Brain pericyte (primary cell): ENCODE data around the gene DOCK8.

Experiments used
- DNase-seq: peaks from one replicate; pipeline ENCODE4 v3.0.0-alpha.2; 2012; ENCODE audit warnings: low read depth, low spot score

DOCK8 gene

DNA sequence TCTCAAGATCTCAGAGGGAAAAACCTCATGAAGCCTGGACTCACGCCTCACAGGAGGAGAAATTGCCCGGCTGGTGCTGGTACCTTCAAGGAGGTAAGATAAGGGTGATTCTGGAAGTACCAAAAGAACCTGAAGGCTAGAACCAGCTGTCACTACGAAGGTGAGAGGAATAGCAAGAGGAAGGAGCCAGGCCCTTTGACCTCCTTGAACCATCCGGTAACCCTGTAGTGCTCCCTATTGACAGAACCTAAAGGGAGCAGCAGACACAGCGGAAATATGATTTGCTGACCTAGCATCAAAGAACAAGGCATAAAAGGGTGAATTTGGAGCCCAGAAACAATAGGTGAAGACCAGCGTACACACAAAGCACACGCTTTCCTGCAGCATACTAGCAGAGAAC is 92.2 kb downstream of the DOCK8 start:
- no peak for DNase-seq

- DNase-seq, result no peak
These were observed 97.2 kb downstream of the DOCK8 start for GRCh38 chr9:311841-312240.

GRCh38 chr9:312596-313320 is 98.1 kb downstream of the DOCK8 start:
- DNase-seq, result no peak

- no peak for DNase-seq
These were observed 101.8 kb downstream of the DOCK8 start for GRCh38 chr9:316382-316965.

DNA sequence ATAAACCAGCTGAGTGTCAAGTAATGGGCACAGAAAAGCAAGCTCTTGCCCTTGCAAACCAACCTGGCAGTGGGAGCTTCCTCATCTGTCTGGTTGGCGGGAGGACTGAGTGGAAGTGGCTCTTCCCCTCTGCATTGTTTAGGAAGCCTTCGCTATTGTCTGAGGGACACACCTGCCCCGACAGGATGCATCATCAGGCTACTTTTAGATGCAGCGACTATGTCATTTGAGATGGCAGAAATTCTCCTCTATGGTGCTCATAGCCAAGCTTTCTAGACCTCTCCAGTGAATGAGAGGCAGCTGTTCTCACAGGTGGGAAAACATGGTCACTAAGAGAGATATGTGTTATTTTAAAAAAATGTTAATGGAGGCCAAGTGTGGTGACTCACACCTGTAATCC is 104.0 kb downstream of the DOCK8 start:
- DNase-seq, result no peak

DNA sequence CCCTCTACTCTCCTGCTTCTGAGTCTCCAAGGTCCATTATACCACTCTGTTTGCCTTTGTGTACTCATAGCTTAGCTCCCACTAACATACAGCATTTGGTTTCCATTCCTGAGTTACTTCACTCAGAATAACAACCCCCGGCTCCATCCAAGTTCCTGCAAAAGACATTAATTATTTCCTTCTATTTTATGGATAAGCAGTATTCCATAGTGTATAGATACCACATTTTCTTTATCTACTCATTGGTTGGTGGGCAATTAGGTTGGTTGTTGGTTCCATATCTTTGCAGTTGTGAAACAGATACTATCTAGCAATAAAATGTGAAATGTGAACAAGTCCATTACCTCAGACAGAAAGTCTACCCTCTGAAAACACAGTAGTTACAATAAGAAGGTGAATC is 110.3 kb downstream of the DOCK8 start:
- DNase-seq, result no peak

GRCh38 chr9:326667-327066 is 112.0 kb downstream of the DOCK8 start:
- no peak for DNase-seq

DNA sequence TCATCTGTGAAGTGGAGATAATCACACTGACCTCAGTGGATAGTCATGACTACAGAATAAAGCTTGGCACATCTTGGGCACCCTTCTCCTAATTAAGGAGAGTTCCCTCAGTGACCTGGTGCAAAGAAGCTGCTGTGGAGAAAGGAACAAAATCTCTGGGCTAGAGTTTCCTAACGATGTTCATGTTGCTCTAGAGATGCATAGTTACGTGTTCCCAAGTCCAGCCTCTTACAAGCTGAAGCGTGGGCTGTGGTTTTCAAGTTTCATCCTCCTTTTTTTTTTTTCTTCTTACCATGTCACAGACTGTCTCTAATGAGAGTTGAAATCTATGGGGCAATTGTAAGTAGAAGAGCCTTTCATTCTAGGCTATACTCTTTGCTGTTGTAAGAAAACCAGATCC is 113.8 kb downstream of the DOCK8 start:
- DNase-seq, result no peak

- DNase-seq, result no peak
These were observed 116.5 kb downstream of the DOCK8 start for GRCh38 chr9:331197-331596.

DNA sequence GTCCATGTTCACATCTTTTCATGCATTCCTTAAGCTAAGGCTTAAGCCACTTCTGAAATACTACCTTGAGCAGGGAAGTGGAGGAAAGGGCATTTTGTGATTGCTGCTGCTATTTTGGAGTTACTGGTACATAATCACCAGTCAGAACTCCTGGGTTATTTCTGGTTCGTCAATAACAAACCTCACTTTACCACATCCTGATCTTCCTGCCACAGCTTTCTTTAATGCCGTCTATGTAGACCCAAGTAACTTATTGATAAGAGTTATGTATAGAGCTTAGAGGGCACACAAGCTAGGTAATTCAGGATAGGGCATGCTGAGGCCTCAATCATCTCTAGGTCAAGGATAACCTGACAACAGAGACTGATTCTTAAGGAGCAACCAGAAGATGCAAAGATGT is 120.7 kb downstream of the DOCK8 start:
- DNase-seq, result no peak

GRCh38 chr9:336039-336438 is 121.4 kb downstream of the DOCK8 start:
- DNase-seq, result no peak

DNA sequence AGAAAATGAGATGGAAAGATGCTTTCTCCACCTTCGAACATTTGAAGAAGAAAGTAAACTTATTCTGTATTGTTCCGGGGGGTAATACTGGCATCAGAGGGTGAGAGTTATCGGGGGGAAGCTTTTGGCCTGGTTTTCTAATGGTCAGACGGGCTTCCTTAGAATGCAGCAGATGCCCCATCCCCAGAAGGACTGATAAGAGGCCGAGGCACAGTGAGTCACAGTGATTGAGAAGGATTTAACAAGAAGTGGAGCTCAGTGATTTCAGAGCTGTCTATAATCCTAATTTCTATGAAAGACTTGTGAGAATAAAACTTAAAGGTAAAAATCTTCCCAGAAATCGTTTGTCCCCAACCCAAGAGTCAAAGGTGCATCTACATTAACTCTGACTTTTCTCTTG is 123.9 kb downstream of the DOCK8 start:
- DNase-seq, result no peak

- no peak for DNase-seq
These were observed 127.2 kb downstream of the DOCK8 start for GRCh38 chr9:341634-342421.

DNA sequence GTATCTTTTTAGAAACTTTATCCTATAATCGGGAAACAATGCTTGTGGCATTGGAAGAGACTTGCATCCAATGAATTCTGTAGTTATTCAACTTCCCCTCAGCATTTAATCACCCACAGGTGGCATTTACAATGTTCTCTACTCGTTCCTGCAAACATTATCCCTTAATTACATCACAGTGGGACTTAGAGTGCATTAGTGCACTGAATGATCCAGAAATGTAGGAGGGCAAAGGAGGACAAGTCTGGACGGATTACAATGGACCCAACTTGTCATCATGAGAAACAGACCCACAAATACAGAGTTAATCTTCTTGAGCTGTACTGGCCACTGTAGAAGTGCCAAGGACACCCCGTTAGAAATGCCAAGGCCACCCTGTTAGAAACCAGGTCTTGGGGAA is 129.1 kb downstream of the DOCK8 start:
- no peak for DNase-seq

DNA sequence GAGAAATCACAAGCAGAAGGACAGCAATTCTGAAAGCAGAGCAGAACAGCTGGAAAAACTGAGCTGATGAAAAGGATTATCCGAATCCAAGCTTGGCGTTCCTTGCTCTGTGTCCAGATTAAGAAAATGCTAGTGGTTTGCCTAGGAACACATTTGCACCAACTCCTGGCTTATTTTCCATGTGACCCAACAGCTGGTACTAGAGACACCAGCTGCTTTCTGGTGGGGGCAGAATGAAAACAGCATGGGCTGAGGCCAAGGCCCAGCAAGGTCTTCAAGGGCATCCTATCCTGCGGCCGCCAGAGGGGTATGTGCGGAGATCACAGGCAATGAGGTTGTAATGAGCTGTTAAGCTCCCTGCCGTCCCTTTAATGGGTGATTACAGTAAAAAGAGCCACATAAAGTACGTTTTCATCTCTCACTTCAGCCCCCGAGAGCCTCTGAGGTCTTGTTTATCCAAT is 131.5 kb downstream of the DOCK8 start:
- no peak for DNase-seq

DNA sequence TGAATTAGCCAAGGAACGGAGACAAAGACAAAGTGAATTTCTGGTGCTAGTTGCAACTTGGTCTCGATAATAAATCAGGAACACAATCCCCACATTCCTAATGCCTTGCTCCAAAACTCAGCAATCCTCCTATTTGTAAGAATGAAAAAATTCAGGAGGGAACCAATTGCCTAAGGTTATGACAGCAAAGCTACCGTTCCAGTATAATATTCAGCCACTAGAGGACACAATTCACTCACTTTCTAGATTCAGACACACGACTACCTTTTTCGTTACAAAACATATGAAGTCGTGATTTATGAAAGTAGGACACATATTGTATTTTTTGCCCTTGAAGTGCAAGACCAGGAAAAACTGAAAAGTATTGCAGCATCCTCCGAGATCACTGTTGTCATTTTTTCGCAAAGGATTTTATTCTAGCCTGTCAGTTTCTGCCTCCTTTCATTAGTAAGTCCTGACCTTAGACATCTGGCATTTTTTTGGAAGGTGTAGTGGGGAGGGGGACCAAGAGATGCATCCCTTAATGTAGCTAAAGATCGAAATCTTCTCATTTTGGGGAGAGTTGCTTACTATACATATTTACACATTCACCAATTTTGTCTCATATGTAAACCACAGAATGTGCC is 133.1 kb downstream of the DOCK8 start:
- no peak for DNase-seq

- DNase-seq, result no peak
These were observed 135.7 kb downstream of the DOCK8 start for GRCh38 chr9:350384-350783.

DNA sequence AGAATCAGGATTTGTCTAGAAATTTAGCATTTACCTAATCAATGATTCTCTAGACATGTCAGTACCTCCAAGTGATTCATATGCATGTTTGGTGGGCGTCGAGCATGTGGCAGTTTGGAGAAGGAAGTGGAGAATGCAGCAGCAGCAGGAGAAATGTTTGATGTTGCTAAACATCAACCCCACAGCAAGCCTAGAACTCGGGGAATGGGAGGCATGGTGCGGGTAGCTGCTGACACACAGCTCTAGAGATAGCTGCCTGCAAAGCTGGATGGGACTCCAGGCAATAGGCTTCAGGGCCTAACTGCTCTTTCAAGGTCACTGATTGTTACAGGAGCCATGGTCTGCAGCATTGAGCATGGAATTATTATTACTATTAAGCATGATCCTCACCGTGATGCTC is 137.3 kb downstream of the DOCK8 start:
- no peak for DNase-seq

DNA sequence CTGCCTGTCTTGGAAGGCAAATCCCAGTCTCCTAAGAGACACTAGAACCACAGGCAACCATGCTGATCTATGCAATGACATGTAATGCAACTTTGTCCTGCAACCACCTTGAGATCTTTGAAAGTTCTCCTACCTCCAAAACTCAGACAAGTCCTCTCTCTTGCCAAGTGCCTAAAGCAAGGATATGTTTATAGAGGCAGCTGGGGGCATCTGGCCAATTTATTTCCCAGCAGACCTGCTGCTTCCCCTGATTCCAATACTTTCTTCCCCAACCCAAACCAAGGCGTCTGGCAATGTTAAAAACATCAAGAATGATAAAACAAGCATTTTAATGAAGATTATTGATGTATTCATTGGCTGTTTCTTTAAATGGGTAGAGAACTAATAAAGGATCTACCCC is 138.4 kb downstream of the DOCK8 start:
- no peak for DNase-seq

DNA sequence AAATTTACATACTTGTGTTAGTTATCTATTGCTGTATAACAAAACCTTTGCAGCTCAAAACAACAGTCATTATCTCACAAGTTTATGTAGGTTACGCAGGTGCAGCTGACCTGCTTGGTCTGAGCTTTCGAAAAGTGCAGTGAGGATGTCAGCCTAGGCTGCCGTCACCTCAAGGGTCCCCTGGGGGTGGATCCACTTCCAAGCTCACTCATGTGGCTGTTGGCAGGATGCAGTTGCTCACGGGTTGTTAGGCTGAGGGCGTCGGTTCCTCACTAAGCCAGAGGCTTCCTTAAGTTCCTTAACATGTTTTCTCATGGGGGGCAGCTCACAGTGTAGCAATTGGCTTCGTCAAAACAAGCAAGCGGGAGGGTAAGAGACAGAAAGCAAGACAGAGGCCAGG is 139.8 kb downstream of the DOCK8 start:
- no peak for DNase-seq

DNA sequence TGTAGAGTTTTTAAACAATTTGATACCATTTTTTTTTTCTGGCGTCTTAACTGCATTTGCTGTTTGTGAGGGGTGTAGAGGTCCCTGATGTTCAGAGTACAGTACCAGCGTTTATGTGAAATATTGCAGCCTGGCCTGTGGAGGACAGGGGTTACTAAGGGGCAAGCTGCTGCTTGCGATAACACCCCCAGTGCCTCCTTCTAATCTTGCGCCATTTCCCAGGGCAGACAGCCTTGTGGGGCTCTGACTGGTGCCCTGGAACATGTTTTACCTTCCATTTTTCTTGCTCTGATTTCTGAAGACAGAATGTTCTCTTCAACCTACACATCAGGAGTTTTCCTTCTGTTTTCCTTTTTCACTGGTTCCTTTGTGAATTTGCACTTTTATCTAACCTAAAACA is 142.9 kb downstream of the DOCK8 start:
- no peak for DNase-seq

DNA sequence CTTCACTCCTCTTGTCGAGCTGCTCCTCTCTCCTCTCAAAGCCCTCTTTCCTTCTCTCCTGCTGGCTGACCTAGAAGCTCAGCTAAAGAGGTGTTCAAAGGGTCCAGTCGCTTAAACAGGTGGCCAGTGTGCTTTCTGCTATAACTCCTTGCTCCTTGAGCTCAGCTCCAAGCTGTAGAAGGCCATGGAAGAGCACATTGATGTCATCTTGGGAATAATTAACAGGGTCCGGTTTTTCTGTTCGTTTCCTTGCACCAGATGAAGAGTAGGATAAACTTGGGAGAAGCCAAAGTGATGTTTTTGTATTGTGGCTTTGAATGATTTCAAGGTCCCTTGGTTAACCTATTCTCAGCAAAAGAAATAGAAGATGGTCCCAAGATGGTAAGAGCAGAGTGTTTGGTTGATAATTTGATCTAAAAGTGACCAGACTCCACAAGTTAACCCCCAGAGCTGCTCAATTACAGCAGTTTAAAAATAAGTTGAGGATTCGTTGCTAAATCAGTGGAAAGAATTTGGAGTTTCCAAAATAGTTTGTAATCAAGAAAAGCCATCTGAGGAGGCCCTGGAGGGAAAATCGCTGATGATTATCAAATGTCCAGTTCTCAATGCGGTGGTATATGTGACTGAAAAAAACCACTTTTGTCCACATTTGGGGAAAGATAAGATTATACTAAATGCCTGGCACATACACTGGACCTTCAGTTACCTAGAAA is 148.1 kb downstream of the DOCK8 start:
- no peak for DNase-seq
